Measurements from ENCODE around the gene NLRC3. TPM values are rescaled to one million over a fixed set of nuclear protein-coding genes. Genes with fewer than 3 reads are reported as not detected.

NLRC3 gene
- total RNA-seq, 4 donors from 2014 or later, result 0.59 to 0.90 (median 0.75) TPM

GRCh38 chr16:3541527-3542155, 35.6 kb downstream of the NLRC3 start:
- no peak overlapping the region for H3K27ac ChIP-seq
- H3K4me1 ChIP-seq, result no peaks in the 10 kb centered on the region
- H3K4me3 ChIP-seq, result no peak overlapping the region
- H3K36me3 ChIP-seq, result peaks cover 0 to 56% (median 0%) of the 10 kb centered on the region in 3 donors
- no peaks in the 10 kb centered on the region for H3K27me3 ChIP-seq
- TF ChIP-seq EP300 (IDR thresholded peaks at IDR 0.05) (no peak), POLR2A (IDR thresholded peaks at IDR 0.05) (no peak)
- TF ChIP-seq, protein P1, sequence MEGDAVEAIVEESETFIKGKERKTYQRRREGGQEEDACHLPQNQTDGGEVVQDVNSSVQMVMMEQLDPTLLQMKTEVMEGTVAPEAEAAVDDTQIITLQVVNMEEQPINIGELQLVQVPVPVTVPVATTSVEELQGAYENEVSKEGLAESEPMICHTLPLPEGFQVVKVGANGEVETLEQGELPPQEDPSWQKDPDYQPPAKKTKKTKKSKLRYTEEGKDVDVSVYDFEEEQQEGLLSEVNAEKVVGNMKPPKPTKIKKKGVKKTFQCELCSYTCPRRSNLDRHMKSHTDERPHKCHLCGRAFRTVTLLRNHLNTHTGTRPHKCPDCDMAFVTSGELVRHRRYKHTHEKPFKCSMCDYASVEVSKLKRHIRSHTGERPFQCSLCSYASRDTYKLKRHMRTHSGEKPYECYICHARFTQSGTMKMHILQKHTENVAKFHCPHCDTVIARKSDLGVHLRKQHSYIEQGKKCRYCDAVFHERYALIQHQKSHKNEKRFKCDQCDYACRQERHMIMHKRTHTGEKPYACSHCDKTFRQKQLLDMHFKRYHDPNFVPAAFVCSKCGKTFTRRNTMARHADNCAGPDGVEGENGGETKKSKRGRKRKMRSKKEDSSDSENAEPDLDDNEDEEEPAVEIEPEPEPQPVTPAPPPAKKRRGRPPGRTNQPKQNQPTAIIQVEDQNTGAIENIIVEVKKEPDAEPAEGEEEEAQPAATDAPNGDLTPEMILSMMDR (IDR thresholded peaks at IDR 0.05), result no peak
- H3K9me3 ChIP-seq, result no peaks in the 10 kb centered on the region
- DNase-seq (ENCODE audit: low spot score in 2 of 2), result no peak
- WGBS, 2 donors, result 75 to 82% methylated on average over 12 to 13 of the region's 13 CpGs

GRCh38 chr16:3538222-3538621, 39.0 kb downstream of the NLRC3 start:
- no peak overlapping the region for H3K27ac ChIP-seq
- no peak for DNase-seq (ENCODE audit: low spot score in 2 of 2)
- peaks cover 0 to 90% (median 0%) of the 10 kb centered on the region in 3 donors for H3K36me3 ChIP-seq
- no peaks in the 10 kb centered on the region for H3K4me1 ChIP-seq
- TF ChIP-seq EP300 (IDR thresholded peaks at IDR 0.05) (no peak), POLR2A (IDR thresholded peaks at IDR 0.05) (no peak)
- TF ChIP-seq, protein P1 (IDR thresholded peaks at IDR 0.05), result no peak
- WGBS, 2 donors, result 82 to 92% methylated on average over 4 of the region's 4 CpGs
- no peak overlapping the region for H3K4me3 ChIP-seq
- H3K9me3 ChIP-seq, result no peaks in the 10 kb centered on the region
- H3K27me3 ChIP-seq, result no peaks in the 10 kb centered on the region

DNA sequence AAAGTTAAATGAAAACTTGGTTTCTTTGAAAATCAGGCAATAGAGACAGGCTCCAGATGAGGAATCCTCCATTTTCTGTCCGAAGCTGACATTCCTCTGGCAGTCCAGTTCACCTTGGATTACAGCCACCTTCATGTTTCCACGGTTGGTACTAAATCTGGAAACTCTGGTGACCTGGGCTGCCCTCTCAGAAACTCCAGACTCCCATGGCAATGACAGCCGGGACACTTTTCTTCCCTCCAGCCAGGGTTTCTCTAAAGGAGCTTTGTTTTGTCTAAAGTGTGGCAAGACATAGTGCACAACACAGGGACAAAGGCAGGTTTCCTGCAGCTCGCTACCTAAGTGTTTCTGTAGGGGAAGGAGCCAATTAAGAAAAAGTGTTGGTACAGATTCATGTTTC, 40.4 kb downstream of the NLRC3 start:
- H3K9me3 ChIP-seq, result no peaks in the 10 kb centered on the region
- no peak for TF ChIP-seq POLR2A (IDR thresholded peaks at IDR 0.05)
- TF ChIP-seq, protein P1 (IDR thresholded peaks at IDR 0.05), result no peak
- H3K36me3 ChIP-seq, result peaks cover 0 to 94% (median 0%) of the 10 kb centered on the region in 3 donors
- no peaks in the 10 kb centered on the region for H3K4me1 ChIP-seq
- no peak overlapping the region for H3K27ac ChIP-seq
- H3K4me3 ChIP-seq, result no peak overlapping the region
- H3K27me3 ChIP-seq, result no peaks in the 10 kb centered on the region
- no peak for DNase-seq (ENCODE audit: low spot score in 2 of 2)
- WGBS, 2 donors, result 34 to 36% methylated on average over 4 of the region's 4 CpGs

DNA sequence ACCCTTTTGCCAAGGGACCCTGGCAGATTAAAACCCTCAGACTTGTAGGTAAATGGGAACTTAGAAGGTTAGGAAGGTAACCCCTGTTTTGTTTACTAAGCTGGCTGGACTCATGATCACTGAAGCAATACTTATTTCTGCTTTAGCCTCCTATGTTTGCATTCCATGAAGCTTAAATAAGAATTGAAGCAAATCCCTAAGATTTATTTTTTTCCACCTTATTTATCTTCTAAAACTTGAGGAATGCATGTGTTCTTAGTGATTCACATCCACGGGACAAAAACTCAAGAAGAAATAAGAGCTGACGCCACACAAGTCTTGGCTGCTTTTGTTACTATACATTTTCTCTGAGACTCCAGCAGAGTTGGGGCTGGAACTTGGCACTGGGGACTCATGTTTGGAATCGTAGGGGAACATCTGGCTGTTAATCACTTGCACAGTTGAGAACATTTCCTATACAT, 40.9 kb downstream of the NLRC3 start:
- H3K4me3 ChIP-seq, result no peak overlapping the region
- H3K9me3 ChIP-seq, result no peaks in the 10 kb centered on the region
- TF ChIP-seq, protein P1 (IDR thresholded peaks at IDR 0.05), result no peak
- no peak for TF ChIP-seq EP300 (IDR thresholded peaks at IDR 0.05)
- no peak for TF ChIP-seq POLR2A (IDR thresholded peaks at IDR 0.05)
- no peaks in the 10 kb centered on the region for H3K4me1 ChIP-seq
- peaks cover 0 to 94% (median 0%) of the 10 kb centered on the region in 3 donors for H3K36me3 ChIP-seq
- DNase-seq (ENCODE audit: low spot score in 2 of 2), result no peak
- H3K27me3 ChIP-seq, result no peaks in the 10 kb centered on the region
- WGBS, 2 donors, result 65 to 68% methylated on average over 3 of the region's 3 CpGs
- H3K27ac ChIP-seq, result no peak overlapping the region

- H3K27ac ChIP-seq, result no peak overlapping the region
- peaks cover 0 to 87% (median 0%) of the 10 kb centered on the region in 3 donors for H3K36me3 ChIP-seq
- no peak overlapping the region for H3K4me3 ChIP-seq
- no peaks in the 10 kb centered on the region for H3K4me1 ChIP-seq
- TF ChIP-seq POLR2A (IDR thresholded peaks at IDR 0.05), result no peak
- TF ChIP-seq EP300 (IDR thresholded peaks at IDR 0.05), result no peak
- TF ChIP-seq, protein P1 (IDR thresholded peaks at IDR 0.05), result no peak
- H3K9me3 ChIP-seq, result no peaks in the 10 kb centered on the region
- H3K27me3 ChIP-seq, result no peaks in the 10 kb centered on the region
- WGBS, 2 donors, result 94% methylated on average over 10 of the region's 10 CpGs
- no peak for DNase-seq (ENCODE audit: low spot score in 2 of 2)
These were observed 43.1 kb downstream of the NLRC3 start for GRCh38 chr16:3534126-3534525.
